ENCODE results near the gene ESPNL. TPM values are rescaled to one million over a fixed set of nuclear protein-coding genes. Genes with fewer than 3 reads are reported as not detected.

Gene ESPNL
- total RNA-seq, 2 experiments from 2014 or later: not detected

- CTCF ChIA-PET: no interaction called here
- Histone ChIP-seq H3K4me1 (ENCODE audit: insufficient read depth, low read length) (peaks cover 18% of the 10 kb centered on the region), H3K27ac (ENCODE audit: low read depth in 1 of 2, low read length in 2 of 2) (no peak overlapping the region), H3K27me3 (ENCODE audit: control insufficient read depth in 1 of 2, insufficient read depth in 2 of 2, low read length in 2 of 2) (peaks cover 19 to 24% of the 10 kb centered on the region in 2 experiments), H3K36me3 (ENCODE audit: insufficient read depth, low read length) (no peaks in the 10 kb centered on the region), H3K9me3 (ENCODE audit: control insufficient read depth in 1 of 2, insufficient read depth in 1 of 2, low read length in 2 of 2) (peaks cover 0 to 11% of the 10 kb centered on the region in 2 experiments), H3K4me3 (ENCODE audit: low read length) (no peak overlapping the region)
- H3K4me3 Mint-ChIP-seq: no peak overlapping the region
- intact Hi-C loops (cut with DNase I, micrococcal nuclease): no loop called here
- POLR2A ChIA-PET: no interaction called here
- peaks cover 13% of the 10 kb centered on the region for H3K4me1 Mint-ChIP-seq (ENCODE audit: low read depth)
- H3K27me3 Mint-ChIP-seq: peaks cover 20% of the 10 kb centered on the region
- TF ChIP-seq, protein P1, sequence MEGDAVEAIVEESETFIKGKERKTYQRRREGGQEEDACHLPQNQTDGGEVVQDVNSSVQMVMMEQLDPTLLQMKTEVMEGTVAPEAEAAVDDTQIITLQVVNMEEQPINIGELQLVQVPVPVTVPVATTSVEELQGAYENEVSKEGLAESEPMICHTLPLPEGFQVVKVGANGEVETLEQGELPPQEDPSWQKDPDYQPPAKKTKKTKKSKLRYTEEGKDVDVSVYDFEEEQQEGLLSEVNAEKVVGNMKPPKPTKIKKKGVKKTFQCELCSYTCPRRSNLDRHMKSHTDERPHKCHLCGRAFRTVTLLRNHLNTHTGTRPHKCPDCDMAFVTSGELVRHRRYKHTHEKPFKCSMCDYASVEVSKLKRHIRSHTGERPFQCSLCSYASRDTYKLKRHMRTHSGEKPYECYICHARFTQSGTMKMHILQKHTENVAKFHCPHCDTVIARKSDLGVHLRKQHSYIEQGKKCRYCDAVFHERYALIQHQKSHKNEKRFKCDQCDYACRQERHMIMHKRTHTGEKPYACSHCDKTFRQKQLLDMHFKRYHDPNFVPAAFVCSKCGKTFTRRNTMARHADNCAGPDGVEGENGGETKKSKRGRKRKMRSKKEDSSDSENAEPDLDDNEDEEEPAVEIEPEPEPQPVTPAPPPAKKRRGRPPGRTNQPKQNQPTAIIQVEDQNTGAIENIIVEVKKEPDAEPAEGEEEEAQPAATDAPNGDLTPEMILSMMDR (IDR thresholded peaks at IDR 0.05): no peak
- no peaks in the 10 kb centered on the region for H3K36me3 Mint-ChIP-seq (ENCODE audit: low read depth)
- no peaks in the 10 kb centered on the region for H3K9me3 Mint-ChIP-seq
- ATAC-seq (ENCODE audit: poor library complexity): no peak
- no peak overlapping the region for H3K27ac Mint-ChIP-seq
- DNase-seq: no peak
These were observed 55.9 kb downstream of the ESPNL start for GRCh38 chr2:238155761-238156694.

DNA sequence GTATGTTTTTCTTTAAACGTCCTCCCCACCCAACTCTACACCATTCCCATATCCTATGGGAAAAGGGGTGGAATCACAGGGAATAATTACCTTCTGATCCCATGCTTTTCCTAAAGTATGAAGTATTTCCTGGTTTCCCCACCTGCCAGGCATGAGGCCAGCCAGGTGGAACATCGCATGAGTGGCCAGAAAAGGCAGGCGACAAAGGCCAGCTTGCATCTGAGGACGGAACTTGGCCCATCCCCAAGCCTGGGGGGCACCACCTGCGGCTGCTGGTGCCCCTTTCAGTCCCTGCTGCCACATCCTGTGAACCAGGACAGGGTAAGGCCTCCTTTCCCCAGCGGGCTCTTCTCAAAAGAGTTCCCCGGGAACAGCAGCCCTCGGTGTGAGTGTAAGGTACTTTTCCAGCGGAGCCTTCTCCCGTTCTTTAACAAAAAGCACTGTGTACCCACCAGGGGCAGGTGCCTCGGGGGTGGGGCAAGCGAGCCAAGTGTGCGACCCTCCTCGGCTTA, 57.4 kb downstream of the ESPNL start:
- H3K9me3 Mint-ChIP-seq: no peaks in the 10 kb centered on the region
- H3K4me1 Mint-ChIP-seq (ENCODE audit: low read depth): peaks cover 13% of the 10 kb centered on the region
- Histone ChIP-seq H3K36me3 (ENCODE audit: insufficient read depth, low read length) (no peaks in the 10 kb centered on the region), H3K27ac (ENCODE audit: low read depth in 1 of 2, low read length in 2 of 2) (no peak overlapping the region), H3K4me1 (ENCODE audit: insufficient read depth, low read length) (peaks cover 18% of the 10 kb centered on the region), H3K27me3 (ENCODE audit: control insufficient read depth in 1 of 2, insufficient read depth in 2 of 2, low read length in 2 of 2) (peaks cover 23 to 29% of the 10 kb centered on the region in 2 experiments), H3K9me3 (ENCODE audit: control insufficient read depth in 1 of 2, insufficient read depth in 1 of 2, low read length in 2 of 2) (peaks cover 0 to 11% of the 10 kb centered on the region in 2 experiments), H3K4me3 (ENCODE audit: low read length) (no peak overlapping the region)
- no peaks in the 10 kb centered on the region for H3K36me3 Mint-ChIP-seq (ENCODE audit: low read depth)
- DNase-seq (no peak), ATAC-seq (ENCODE audit: poor library complexity) (no peak)
- H3K27ac Mint-ChIP-seq: no peak overlapping the region
- peaks cover 34% of the 10 kb centered on the region for H3K27me3 Mint-ChIP-seq
- intact Hi-C loops (cut with DNase I, micrococcal nuclease): no loop called here
- TF ChIP-seq, protein P1 (IDR thresholded peaks at IDR 0.05): no peak
- ChIA-PET POLR2A (no interaction called here), CTCF (no interaction called here)
- H3K4me3 Mint-ChIP-seq: no peak overlapping the region

- no peaks in the 10 kb centered on the region for H3K36me3 ChIP-seq (ENCODE audit: insufficient read depth, low read length)
- DNase-seq: no peak
- POLR2A ChIA-PET: no interaction called here
- intact Hi-C loops (cut with DNase I, micrococcal nuclease): no loop called here
- peaks cover 0 to 11% of the 10 kb centered on the region in 2 experiments for H3K9me3 ChIP-seq (ENCODE audit: control insufficient read depth in 1 of 2, insufficient read depth in 1 of 2, low read length in 2 of 2)
- TF ChIP-seq, protein P1 (IDR thresholded peaks at IDR 0.05): no peak
- Mint-ChIP-seq H3K27me3 (peaks cover 34% of the 10 kb centered on the region), H3K4me1 (ENCODE audit: low read depth) (peaks cover 13% of the 10 kb centered on the region), H3K4me3 (no peak overlapping the region), H3K36me3 (ENCODE audit: low read depth) (no peaks in the 10 kb centered on the region), H3K27ac (no peak overlapping the region), H3K9me3 (no peaks in the 10 kb centered on the region)
- peaks cover 23 to 33% of the 10 kb centered on the region in 2 experiments for H3K27me3 ChIP-seq (ENCODE audit: control insufficient read depth in 1 of 2, insufficient read depth in 2 of 2, low read length in 2 of 2)
- no peak overlapping the region for H3K27ac ChIP-seq (ENCODE audit: low read depth in 1 of 2, low read length in 2 of 2)
- no peak overlapping the region for H3K4me3 ChIP-seq (ENCODE audit: low read length)
- H3K4me1 ChIP-seq (ENCODE audit: insufficient read depth, low read length): peaks cover 18% of the 10 kb centered on the region
- CTCF ChIA-PET: no interaction called here
- no peak for ATAC-seq (ENCODE audit: poor library complexity)
These were observed 57.9 kb downstream of the ESPNL start for GRCh38 chr2:238158018-238158508.
